ENCODE results near the gene ADAP1. TPM values are rescaled to one million over a fixed set of nuclear protein-coding genes. Genes with fewer than 3 reads are reported as not detected.
A peak's percentile ranks its signal among the peaks of the same experiment; 100 is the strongest.
"Not testable (repeated sequence)": the region's sequence is repeated elsewhere in the genome, so short reads cannot be mapped to it uniquely, and the experiment has no call there.

ADAP1 gene
- total RNA-seq, 1 experiment from 2014 or later, result 1.8 TPM

DNA sequence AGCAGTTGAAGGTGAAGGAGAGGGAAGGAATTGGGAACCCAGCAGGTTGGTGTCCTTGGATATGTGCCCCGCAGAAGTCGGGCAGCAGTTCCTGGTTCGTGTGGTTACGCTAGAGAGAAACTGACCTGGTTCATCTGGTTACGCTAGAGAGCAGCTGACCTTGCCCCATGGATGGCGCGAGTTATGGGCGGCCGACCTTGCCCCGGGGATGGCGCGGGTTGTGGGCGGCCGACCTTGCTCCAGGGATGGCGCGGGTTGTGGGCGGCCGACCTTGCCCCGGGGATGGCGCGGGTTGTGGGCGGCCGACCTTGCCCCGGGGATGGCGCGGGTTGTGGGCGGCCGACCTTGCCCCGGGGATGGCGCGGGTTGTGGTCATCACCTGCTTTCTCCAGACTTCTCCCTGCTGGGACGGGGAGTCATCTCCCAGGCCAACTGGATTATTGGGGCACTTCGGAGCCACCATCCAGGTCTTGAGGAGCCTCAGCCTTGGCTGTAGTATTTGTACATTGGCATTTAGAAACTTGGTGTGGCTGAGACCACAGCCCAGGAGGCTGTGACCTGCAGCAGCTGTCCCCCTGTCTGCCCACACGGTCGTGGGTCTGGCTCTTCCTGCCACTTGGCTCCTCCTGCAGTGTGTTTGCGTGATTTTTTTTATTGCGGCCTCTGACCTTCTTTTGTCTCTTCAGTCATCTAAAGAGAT lies 72.0 kb downstream of the ADAP1 start:
- DNase-seq (ENCODE audit: low read depth), result no peak

DNA sequence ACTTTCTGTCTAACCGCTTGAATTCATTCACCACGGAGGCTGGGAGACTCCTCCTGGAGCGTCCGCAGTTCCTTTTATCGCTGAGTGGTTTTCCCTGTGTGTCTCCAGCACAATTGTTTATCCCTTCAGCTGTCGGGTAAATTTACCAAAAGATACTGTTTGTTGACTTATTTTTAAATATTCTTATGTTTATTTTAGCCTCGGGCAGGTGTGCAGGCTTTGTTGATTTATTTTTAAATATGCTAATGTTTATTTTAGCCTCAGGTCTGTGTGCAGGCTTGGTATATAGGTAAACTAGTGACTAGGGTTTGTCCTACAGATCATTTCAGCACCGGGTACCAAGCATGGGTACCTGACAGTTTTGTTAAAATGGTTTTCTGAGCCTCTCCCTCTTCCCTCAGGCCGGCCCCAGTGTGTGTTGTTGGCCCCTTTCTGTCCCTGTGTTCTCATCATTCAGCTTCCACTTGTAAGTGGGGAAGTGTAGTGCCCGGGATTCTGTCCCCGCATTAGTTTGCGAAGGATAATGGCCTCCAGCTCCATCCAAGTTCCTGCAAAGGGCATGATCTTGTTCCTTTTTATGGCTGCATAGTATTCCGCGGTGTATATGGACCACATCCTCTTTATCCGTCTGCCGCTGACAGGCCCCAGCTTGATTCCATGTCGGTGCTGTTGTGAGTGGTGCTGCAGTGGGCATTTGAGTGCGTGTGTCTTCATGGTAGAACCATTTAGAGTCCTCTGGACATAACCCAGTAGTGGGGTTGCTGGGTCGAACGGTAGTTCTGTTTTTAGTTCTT lies 72.8 kb downstream of the ADAP1 start:
- no peak for DNase-seq (ENCODE audit: low read depth)

DNA sequence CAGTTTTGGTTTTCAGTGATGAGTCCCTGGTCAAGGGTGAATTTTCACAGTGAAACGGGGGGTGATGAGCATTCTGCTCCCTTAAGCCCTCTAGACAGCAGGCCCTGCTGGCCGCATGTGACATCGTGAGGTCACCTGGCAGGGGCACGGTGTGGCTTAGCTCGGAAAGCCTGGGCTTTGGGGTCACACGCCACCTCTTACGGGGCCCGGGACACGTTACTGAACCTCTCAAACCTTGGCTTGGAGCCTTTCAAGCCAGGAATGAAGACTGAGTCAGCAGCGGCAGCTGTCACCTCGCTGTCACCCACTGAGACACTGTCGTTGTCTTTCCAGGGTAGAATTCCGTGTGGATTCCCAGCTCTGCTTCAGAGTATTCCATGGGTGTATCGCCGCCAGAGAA lies 74.0 kb downstream of the ADAP1 start:
- no peak for DNase-seq (ENCODE audit: low read depth)

DNA sequence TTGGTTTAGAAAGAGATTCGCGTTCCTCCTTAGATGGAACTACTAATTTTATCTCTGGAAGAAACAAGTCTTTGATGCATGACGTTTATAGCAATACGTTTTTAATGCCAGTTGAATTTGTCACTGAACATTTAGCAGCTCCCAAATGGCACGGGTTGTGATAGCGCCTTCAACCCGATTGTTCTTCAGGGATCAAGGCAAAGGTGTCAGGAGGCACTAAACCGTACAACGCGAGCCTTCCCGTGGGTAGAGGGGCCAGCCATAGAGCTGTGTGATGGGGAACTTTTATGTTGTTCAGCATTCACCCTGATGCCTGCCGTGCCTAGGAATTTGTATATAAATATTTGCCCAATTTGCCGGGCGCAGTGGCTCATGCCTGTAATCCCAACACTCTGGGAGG lies 74.8 kb downstream of the ADAP1 start:
- no peak for DNase-seq (ENCODE audit: low read depth)

DNA sequence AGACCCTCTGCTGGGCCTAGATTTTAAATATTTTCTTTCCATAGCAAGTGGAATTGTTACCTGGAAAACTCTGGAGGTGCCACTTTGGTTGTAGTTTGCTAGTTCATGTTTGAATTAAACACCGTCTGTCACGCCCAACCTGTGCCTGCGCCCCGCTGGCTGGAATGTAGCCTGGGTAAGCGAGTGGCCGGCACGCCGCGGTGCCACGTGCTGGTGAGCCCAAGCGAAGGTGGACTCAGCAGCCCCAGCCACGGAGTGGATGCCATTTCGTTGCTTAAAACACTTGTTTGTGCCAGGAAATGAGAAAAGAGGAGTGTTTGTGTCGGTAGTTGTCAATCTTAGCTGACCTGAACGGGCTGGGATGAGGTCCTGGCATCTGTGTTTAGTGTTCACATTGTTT lies 75.4 kb downstream of the ADAP1 start:
- DNase-seq (ENCODE audit: low read depth), result no peak

DNA sequence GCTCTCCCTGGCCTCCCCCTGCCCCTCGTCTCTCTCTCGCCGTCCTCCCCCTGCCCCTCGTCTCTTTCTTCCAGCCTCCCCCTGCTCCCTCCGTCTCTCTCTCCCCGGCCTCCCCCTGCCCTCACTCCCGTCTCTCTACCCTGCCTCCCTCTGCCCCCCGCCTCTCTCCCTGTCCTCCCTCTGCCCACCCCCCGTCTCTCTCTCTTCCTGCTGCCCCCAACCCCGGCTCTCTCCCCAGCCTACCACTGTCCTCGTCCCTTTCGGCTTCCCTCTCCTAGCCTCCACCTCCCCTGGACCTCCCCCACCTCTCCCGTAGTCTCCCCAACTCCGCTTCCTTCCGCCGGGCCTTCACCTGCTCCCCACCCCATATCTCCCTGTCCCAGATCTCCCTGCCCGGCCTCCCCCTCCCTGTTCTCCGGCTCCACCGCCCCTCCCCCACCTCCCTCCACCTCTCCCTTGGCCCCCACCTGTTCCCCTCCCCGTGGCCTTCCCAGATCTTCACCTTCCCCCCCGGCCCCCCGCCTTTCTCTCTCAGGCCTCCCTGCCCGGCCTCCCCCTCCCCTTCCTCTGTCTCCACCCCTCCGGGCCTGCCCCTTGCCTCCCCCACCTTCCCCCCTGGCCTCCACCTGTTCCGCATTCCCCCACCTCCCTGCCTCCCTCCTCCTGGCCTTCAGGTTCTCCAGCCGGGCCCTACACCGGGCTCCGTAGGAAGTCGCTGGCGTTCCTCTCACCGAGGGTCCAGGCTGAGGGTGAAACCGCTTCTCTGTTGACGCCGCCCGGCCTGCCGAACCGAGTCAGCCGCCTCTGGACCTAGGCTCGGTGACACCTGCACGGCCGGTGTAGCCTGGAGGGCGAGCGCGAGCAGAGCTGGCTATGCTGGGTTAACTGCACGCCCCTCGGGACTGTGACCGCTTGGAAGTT lies 76.9 kb downstream of the ADAP1 start:
- no peak for DNase-seq (ENCODE audit: low read depth)

DNA sequence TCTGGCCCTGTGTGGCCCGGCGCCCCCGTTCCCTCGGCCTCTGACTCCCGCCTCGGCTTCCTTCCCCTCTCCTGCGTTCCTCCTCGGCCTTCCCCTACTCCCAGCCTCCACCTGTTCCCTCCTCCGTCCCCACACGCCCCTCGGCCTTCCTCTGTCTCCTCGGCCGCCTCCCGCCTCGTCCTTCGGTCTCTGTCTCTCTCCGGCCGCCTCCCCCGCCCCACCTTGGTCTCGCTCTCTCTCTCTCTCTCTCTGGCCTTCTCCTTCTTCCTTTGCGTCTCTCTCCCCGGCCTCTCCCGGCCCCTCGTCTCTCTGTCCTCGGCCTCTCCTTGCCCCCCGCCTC lies 77.5 kb downstream of the ADAP1 start:
- DNase-seq (ENCODE audit: low read depth), result peak; percentile 50

DNA sequence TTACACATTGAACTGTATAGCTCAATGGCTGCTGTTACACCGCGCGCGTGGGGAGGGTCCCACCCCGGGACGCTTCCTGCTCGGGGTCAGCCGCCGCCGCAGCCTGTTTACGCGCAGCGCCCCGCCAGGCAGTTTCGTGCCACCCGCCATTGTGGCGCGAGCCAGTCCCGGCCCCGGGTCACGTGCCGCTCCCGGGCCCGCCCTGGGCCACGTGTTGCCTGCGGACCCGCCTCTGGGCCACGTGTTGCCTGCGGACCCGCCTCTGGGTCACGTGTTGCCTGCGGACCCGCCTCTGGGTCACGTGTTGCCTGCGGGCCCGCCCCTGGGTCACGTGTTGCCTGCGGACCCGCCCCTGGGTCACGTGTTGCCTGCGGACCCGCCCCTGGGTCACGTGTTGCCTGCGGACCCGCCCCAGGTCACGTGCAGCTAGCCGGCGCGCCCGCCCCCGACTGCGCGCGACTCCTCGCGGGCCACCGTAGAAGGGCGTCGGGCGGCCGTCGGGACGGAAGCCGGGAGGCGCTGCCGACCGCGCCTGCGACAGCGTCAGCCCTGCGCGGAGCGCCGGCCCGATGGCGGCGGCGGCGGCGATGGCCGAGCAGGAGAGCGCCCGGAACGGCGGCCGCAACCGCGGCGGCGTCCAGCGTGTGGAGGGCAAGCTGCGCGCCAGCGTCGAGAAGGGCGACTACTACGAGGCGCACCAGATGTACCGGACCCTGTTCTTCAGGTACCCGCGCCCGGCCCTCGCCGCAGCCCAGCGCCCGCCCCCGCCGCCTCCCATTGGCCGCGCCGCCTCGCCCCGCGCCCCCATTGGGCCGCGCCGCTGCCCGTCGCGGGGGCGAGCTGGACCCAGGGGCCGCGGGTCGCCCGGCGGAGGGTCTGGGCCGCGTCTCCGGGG lies 78.2 kb downstream of the ADAP1 start, which contains the start of gene GET4:
GET4 (plus strand) TSS at position 478 of the 895 bp plus-strand sequence; CDS start at position 570, 92 bp downstream.
- DNase-seq (ENCODE audit: low read depth), result peak; percentile 95

DNA sequence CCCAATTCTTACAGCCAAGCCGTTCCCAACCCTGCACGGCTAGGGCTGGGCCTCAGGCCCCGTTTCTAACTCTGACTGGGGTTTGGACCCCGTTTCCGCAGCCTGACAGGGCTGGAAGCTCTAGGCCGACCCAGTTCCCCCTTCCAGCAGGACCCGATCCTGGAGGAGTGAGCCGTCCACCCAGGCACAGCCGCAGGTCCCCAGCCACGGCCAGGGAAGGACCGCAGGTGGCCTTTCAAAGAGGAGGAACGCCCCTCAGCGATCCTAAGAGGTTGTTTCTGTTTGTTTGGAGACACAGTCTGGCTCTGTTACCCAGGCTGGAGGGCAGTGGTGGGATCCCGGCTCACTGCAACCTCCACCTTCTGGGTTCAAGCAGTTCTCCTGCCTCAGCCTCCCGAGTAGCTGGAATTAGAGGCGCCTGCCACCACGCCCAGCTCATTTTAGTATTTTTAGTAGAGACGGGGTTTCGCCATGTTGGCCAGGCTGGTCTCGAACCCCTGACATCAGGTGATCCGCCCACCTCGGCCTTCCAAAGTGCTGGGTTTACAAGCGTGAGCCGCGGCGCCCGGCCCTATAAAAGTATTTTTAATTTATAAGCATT lies 78.9 kb downstream of the ADAP1 start:
- no peak for DNase-seq (ENCODE audit: low read depth)

DNA sequence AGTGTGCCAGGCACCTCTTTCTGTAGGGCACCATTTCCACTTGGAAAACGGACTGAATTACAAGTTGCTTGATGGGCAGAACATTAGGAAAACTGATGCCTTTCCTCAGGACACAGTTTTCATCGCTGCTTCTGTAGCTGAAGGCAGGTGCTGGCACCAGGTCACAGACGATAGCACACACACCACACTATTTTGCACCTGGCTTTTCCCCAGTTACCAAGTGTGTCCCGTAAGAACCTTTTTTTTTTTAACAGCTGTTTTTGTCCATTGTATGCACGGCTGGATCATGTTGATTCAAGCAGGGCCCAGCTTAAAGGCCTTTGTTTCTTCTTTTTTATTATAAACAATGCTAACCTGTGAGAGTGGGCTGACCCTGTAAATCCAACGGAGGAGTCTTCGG lies 79.4 kb downstream of the ADAP1 start:
- no peak for DNase-seq (ENCODE audit: low read depth)

DNA sequence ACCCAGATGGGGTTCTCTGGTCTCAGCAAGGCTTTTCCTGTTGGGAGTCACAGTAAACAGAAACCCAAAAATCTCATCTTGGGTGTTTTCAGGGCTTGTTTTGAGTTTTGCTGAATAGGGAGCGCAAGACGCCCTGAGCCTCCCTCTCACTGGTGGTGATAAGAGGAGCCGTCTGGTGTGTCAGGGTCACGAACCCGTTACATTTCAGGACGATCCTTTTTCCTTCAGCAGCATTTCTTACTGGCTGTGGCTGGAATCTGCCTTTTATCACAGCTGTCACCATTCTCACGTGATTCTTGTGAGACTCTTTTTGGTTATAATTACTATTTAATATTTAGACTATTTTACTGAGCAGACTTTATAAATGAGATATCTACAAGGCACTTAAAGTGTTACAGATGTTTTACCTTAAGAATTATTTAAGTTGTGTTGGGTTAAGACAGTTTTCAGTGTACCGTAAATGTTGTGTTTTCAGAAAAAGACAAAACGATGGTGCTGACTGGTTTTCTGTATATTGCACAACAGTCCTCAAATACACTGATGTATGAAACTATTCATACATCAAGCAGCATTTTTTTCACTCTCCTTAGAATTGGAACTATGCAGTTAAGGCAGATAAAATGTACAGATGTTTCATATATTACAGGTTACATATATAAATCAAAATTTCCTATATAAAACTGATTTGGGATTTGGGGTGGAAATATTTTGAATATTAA lies 80.3 kb downstream of the ADAP1 start:
- DNase-seq (ENCODE audit: low read depth), result no peak

DNA sequence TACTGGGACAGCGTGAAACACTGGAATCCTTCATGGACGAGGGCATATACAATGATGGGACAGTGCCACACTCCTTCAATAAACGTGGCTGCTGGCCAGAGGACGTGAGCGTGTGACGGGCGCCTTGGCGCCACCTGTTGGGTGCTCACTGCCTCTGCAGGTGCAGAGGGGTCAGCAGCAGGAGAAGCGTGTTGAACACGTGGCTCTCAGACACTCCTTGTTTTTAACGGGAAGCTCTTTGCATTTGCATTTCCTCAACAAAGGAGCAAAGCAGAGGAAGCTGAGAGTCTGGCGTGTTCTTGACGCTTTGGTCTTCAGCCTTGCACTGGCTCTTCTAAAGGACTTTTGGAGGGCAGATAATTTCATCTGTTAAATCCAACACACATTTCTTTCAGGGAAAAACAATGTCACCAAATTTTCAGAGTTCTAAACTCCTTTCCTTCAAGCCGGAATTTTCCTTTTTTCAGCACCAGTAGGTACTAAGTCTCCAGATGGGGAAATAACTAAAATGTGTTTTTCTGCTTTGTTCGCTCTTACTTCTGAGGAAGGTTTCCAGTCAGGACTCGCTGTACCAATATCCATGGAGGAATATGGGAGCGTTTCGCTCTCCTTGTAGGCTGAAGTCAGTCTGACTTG lies 81.0 kb downstream of the ADAP1 start:
- peak; percentile 76 for DNase-seq (ENCODE audit: low read depth)

DNA sequence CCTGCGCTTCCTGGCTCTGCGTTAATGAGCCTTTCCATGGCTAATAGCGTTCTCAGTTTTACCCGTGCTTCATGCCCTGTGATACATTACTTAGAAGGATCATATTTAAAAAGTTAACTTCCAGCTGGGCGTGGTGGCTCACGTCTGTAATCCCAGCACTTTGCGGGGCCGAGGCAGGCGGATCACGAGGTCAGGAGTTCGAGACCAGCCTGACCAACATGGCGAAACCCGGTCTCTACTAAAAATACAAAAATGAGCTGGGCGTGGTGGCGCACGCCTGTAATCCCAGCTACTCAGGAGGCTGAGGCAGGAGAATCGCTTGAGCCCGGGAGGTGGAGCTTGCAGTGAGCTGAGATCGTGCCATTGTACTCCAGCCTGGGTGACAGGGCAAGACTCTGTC lies 81.8 kb downstream of the ADAP1 start:
- not testable (repeated sequence) for DNase-seq (ENCODE audit: low read depth)

DNA sequence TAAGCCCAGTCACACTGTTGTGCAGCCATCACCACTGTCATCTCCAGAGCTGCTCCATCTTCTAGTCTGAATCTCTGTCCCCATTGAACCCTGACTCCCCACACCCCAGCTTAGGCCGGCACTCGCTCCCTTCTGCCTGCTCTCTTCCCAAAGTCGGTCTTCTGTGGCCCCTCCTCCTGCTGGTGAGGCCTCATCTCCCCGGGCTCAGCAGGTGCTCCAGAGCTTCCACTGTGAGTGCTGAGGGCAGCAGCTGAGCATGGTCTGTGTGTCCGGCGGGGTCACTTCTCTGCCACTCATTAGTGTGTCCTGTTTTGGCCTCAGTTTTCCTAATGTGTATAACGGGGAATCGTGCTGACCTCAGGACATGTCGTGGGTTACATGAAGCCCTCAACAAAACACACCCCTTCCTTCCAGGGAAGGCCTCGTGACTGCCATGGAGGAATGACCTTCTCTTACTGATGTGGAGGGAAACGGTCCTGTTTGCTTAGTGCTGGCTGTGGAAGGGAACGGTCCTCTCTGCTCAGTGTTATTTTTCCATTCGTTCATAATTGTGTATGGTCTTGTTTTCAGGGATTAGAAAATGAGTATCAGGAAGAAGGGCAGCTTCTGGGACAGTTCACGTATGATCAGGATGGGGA lies 82.5 kb downstream of the ADAP1 start:
- DNase-seq (ENCODE audit: low read depth), result no peak

DNA sequence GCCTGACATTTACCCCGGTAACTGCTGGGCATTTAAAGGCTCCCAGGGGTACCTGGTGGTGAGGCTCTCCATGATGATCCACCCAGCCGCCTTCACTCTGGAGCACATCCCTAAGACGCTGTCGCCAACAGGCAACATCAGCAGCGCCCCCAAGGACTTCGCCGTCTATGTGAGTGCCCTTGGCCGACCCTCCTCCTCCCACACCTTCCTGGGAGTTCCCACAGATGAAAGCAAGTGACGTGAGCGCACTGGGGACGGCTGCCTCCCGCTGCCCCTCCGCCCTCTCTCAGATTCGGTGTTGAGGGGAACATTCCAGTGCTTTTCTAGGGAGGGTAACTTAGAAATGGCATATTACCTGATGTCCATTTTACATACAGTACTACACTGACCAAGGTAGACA lies 85.1 kb downstream of the ADAP1 start:
- no peak for DNase-seq (ENCODE audit: low read depth)

DNA sequence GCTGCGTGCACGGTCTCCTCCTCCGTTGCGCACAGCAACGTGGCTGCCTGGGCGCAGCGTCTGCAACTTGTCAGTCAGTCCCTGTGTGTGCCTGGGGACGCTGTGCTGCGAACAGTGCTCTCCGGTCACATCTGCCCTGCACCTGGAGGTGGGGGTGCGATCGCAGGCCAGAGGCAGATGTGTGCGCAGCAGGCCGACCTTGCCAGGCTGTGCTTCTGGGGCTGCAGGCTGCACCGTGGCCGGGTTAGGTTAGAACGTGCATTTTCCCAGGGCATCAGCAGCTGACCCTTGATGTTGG lies 86.3 kb downstream of the ADAP1 start:
- DNase-seq (ENCODE audit: low read depth), result no peak

DNA sequence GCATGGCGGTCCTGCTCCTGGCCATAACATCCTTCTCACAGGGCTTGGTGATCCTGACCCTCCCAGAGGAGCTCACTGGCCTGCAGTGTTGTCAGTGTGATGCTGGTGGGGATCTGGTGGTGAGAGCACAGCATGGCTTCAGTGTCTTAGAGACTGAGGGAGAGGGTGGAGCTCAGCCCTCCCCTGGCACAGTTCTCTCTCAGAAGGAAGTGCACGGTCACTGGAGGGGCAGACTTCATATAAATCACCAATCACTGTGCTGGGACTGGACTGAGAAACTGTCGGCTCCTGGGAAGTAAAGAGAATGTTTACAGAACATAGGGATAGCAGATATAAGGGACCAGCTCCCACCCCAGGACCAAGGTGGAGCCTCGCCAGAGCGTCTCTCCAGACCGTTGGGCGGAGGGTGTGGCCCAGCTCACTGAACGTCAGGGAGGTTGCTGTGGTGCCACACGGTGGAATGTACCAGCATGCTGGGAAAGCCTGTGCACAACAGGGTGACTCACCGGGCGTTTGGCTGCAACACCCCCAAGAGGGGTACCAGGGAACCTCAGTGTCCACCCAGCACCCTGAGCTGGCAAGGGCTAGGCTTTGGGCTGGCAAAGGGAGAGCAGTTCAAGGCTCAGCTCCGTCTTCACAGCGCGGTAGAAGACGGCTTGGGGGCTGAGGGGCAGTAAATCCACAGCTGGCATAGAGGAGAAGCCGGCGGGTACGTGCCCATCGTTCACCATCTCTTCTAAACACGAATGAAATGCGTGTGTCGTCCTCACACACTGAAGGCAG lies 86.9 kb downstream of the ADAP1 start:
- DNase-seq (ENCODE audit: low read depth), result no peak

DNA sequence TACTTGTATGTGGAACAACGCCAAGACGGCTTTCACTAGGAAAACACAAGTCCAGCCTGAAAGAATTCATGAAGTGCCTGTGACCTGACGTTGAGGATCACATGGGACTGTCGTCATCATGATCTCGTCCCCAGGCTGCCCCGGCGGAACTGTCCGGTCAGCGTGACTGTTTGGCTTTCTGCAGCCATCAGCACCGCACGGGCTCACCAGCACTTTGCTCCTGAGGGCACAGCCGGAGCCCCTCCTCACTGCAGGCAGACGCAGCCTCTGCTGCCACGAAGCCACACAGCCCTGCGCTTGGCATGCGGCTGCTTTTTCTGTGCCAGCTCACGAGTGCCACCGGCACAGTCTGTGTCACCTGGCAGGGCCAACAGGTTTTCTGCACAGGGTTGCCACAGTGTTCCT lies 87.5 kb downstream of the ADAP1 start:
- DNase-seq (ENCODE audit: low read depth), result no peak

DNA sequence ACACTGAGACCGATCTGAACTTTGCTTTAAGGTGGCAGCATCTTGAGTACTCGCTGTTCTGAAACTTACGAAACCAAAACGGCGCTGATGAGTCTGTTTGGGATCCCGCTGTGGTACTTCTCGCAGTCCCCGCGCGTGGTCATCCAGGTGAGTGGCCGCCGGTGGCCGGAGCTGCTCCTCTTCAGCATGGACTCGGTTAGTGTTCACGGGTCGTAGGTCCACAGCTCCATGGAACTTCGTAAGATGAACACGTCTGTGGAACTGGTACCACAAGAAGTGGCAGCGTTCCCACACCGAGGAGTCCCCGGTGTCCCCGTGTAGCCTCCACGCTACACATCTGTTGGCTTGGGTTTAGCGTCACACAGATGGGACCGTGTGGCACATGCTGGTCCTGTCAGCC lies 88.6 kb downstream of the ADAP1 start:
- DNase-seq (ENCODE audit: low read depth), result no peak
